ENCODE results near the gene PSMB5. TPM values are rescaled to one million over a fixed set of nuclear protein-coding genes. Genes with fewer than 3 reads are reported as not detected.

Gene PSMB5
- total RNA-seq, 1 experiment from 2014 or later = 162 TPM

GRCh38 chr14:22981090-22981875 is 53.4 kb downstream of the PSMB5 start:
- no TSS peak for BruUV-seq (replicated peaks)
- Mint-ChIP-seq H3K36me3 (ENCODE audit: insufficient read depth, unreplicated experiment) (peaks cover 17% of the 10 kb centered on the region), H3K9me3 (ENCODE audit: unreplicated experiment) (no peaks in the 10 kb centered on the region), H3K4me1 (ENCODE audit: insufficient read depth, unreplicated experiment) (peaks cover 41% of the 10 kb centered on the region), H3K27me3 (ENCODE audit: insufficient read depth, unreplicated experiment) (no peaks in the 10 kb centered on the region), H3K4me3 (ENCODE audit: unreplicated experiment) (no peak overlapping the region), H3K27ac (ENCODE audit: low read depth, unreplicated experiment) (peak overlapping the region; percentile 16)
- TF ChIP-seq, protein P1, sequence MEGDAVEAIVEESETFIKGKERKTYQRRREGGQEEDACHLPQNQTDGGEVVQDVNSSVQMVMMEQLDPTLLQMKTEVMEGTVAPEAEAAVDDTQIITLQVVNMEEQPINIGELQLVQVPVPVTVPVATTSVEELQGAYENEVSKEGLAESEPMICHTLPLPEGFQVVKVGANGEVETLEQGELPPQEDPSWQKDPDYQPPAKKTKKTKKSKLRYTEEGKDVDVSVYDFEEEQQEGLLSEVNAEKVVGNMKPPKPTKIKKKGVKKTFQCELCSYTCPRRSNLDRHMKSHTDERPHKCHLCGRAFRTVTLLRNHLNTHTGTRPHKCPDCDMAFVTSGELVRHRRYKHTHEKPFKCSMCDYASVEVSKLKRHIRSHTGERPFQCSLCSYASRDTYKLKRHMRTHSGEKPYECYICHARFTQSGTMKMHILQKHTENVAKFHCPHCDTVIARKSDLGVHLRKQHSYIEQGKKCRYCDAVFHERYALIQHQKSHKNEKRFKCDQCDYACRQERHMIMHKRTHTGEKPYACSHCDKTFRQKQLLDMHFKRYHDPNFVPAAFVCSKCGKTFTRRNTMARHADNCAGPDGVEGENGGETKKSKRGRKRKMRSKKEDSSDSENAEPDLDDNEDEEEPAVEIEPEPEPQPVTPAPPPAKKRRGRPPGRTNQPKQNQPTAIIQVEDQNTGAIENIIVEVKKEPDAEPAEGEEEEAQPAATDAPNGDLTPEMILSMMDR (IDR thresholded peaks at IDR 0.05; ENCODE audit: unreplicated experiment) = no peak
- no peak for DNase-seq (ENCODE audit: unreplicated experiment)
- intact Hi-C loops (cut with micrococcal nuclease) = loop anchor here (5.0 kb wide), 1 partner anchor 594 kb away; no protein-coding TSS in a partner anchor
- ChIA-PET CTCF (interaction anchor here (0.6 to 24.6 kb wide), 10 partner anchors 14 to 877 kb away, joined by 3 to 620 read pairs (median 16); partner anchors contain the start of genes CDH24, HAUS4 and PRMT5), POLR2A (interaction anchor here (0.7 to 12.7 kb wide), 23 partner anchors 9 to 1199 kb away, joined by 3 to 133 read pairs (median 9); partner anchors contain the start of genes ACIN1, C14orf119, CDH24 and HAUS4)

DNA sequence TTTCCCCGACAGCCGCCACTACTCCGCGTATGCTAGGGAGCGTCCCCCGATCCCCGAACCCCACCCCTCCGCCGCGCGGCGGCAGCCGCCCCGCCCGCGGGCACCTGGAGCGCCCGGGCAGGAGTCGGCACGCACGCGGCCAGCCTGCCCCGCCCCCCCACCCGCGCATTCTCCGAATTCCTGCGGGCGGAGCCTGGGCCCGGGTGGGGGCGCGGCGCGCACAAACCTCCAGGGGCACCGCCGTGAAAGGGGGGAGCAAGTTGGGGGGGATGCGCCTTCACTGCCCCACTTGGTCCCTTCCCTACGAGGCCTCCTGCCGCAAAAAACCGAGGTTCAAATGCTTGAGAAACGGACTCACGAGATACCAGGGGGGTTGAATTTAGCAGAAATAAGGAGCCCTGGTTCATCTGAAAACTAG is 54.0 kb downstream of the PSMB5 start:
- peaks cover 44% of the 10 kb centered on the region for H3K4me1 Mint-ChIP-seq (ENCODE audit: insufficient read depth, unreplicated experiment)
- H3K4me3 Mint-ChIP-seq (ENCODE audit: unreplicated experiment) = no peak overlapping the region

GRCh38 chr14:22979748-22980392 is 54.8 kb downstream of the PSMB5 start:
- ChIA-PET POLR2A (interaction anchor here (0.6 to 12.7 kb wide), 18 partner anchors 8 to 213 kb away, joined by 3 to 133 read pairs (median 6); partner anchors contain the start of genes ACIN1, C14orf119, CDH24 and HAUS4), CTCF (interaction anchor here (0.9 to 9.3 kb wide), 3 partner anchors 13 to 78 kb away, joined by 3 to 331 read pairs (median 21); partner anchors contain the start of gene CDH24)
- no peak overlapping the region for H3K4me3 Mint-ChIP-seq (ENCODE audit: unreplicated experiment)
- intact Hi-C loops (cut with micrococcal nuclease) = loop anchor here (5.0 kb wide), 1 partner anchor 593 kb away; no protein-coding TSS in a partner anchor
- peaks cover 42% of the 10 kb centered on the region for H3K4me1 Mint-ChIP-seq (ENCODE audit: insufficient read depth, unreplicated experiment)
- peaks cover 32% of the 10 kb centered on the region for H3K36me3 Mint-ChIP-seq (ENCODE audit: insufficient read depth, unreplicated experiment)
- H3K27me3 Mint-ChIP-seq (ENCODE audit: insufficient read depth, unreplicated experiment) = no peaks in the 10 kb centered on the region
- peak; percentile 77 for DNase-seq (ENCODE audit: unreplicated experiment)
- TSS peak; percentile 89 for BruUV-seq (replicated peaks)
- TF ChIP-seq, protein P1 (IDR thresholded peaks at IDR 0.05; ENCODE audit: unreplicated experiment) = no peak
- no peaks in the 10 kb centered on the region for H3K9me3 Mint-ChIP-seq (ENCODE audit: unreplicated experiment)
- peak overlapping the region; percentile 89 for H3K27ac Mint-ChIP-seq (ENCODE audit: low read depth, unreplicated experiment)

More for the DNA sequence above, 54.0 kb downstream of the PSMB5 start:
- Mint-ChIP-seq H3K27ac (ENCODE audit: low read depth, unreplicated experiment) (peak overlapping the region; percentile 16), H3K9me3 (ENCODE audit: unreplicated experiment) (no peaks in the 10 kb centered on the region), H3K27me3 (ENCODE audit: insufficient read depth, unreplicated experiment) (no peaks in the 10 kb centered on the region), H3K36me3 (ENCODE audit: insufficient read depth, unreplicated experiment) (peaks cover 23% of the 10 kb centered on the region)
- DNase-seq (ENCODE audit: unreplicated experiment) = peak; percentile 61
- CTCF ChIA-PET = interaction anchor here (0.6 to 24.6 kb wide), 7 partner anchors 14 to 876 kb away, joined by 3 to 620 read pairs (median 23); partner anchors contain the start of genes CDH24, HAUS4 and PRMT5
- intact Hi-C loops (cut with micrococcal nuclease) = loop anchor here (5.0 kb wide), 1 partner anchor 593 kb away; no protein-coding TSS in a partner anchor
- no TSS peak for BruUV-seq (replicated peaks)
- TF ChIP-seq, protein P1 (IDR thresholded peaks at IDR 0.05; ENCODE audit: unreplicated experiment) = no peak
- POLR2A ChIA-PET = interaction anchor here (0.6 to 12.7 kb wide), 12 partner anchors 9 to 214 kb away, joined by 3 to 133 read pairs (median 13); partner anchors contain the start of genes ACIN1, C14orf119, CDH24 and HAUS4

Data from MCF 10A (cell line).